DMS 273 (cell line): ENCODE results near the gene MOCS3.

Experiments
- DNase-seq: peaks from one replicate; lab custom pipeline; 2025; ENCODE audit not compliant: unreplicated experiment; lab: John Stamatoyannopoulos, UW

MOCS3 gene

DNA sequence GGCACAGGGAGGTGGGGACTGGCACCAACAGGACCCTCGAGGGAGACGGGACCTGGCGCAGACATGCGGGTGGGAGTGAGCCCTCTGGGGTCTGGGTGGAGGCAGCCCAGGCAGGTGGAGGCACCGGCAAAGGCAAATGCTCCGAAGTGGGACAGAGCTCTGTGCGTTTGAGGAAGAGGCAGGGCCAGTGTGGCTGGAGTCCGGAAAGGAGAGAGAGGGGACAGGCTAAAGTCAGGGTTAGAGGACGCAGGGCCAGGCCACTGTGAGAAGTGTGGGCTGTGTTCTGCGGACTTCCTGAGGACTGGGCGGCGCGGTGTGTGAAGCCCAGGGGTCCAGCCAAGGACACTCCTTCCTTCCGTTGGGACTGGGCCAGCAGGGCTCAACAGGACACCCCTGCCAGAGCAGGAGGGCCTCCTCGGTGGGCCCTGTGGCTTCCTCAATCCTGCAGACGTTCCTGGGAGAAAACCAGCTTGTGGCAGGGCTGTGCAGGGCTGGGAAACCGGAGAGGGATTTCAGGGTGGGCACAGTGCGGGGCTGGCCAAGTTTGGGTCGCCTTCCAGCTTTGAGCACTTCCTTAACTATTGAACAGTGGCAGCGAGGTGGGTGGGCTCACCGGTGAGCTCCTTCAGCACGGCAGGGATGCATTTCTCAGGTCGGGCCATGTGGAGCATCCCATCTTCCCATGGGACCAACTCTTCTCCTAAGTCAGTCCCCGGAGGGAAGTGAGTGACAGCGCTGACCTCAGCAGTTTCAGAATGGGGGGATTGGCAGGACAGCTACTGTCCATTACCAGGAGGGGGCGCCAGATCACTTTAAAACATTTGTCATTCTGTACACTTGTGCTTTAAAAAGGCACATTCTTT lies 22.5 kb downstream of the MOCS3 start:
- peak; percentile 85 for DNase-seq

DNA sequence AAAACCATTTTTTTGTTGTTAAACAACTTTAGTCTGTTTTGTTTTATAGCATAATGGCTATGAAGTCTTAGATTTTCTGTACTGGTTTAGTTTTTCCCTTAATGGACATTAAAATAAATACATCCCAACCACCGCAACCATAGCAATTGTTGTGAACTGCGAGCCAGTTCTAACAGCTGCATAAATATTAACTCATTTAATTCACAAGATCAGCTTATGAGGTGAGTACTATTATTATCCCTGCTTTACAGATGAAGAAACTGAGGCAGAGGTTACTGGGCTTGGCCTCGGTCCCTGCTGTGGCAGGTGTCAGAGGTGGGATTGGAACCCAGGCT lies 23.1 kb downstream of the MOCS3 start:
- DNase-seq: no peak

DNA sequence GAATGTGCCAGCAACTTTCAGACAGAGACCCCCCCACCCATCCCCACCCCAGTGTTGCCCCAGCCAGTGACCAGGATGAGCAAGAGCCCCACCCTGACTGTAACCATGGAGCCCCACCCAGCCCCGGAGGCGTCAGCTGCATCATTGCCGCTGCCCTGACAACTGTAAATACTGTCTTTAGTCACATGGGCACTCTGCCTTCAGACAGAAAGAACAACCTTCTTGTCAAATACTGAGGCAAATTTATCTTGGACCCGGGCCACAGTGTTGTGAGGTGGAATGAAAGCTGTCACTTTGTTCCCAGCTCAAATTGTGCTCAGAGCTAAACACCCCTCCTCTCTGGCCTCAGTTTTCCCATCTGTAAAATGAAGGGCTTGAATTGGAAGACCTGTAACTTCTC lies 23.7 kb downstream of the MOCS3 start:
- DNase-seq: peak; percentile 25

- DNase-seq: no peak
These were observed 24.7 kb downstream of the MOCS3 start for GRCh38 chr20:50983321-50983720.

DNA sequence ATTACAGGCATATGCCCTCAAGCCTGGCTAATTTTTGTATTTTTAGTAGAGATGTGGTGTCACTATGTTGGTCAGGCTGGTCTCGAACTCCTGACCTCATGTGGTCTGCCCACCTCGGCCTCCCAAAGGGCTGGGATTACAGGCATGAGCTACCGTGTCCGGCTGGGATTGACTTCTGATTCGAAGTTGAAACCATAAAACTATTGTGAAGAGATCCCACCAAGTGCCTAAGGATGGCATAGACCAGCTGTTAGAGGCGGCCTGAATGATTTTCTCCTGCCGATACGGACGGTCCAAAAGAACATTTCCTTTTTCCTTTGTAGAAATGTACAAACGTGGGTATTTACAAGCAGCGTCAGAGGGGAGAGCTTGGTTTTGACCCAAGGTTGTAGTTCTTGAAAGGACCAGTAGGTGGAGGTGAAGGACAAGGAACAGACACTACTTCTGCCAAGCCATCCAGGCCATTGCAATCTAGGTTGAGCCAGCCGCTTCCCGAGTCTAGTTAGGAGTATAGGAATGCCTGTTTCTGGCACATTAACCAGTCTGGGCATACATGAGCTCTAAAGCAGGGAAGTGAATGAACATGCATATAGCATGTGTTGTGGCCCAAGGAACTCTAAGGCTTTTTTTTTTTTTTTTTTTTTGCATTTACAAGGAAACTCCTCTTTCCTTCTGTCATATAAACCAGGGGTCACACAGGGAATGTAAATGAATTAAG lies 29.0 kb downstream of the MOCS3 start:
- peak; percentile 94 for DNase-seq

GRCh38 chr20:50991076-50991475 lies 32.5 kb downstream of the MOCS3 start:
- DNase-seq: no peak

- no peak for DNase-seq
These were observed 33.7 kb downstream of the MOCS3 start for GRCh38 chr20:50992336-50992732.

- peak; percentile 76 for DNase-seq
These were observed 34.3 kb downstream of the MOCS3 start for GRCh38 chr20:50992733-50993457.

GRCh38 chr20:50993876-50994275 lies 35.3 kb downstream of the MOCS3 start:
- DNase-seq: no peak

DNA sequence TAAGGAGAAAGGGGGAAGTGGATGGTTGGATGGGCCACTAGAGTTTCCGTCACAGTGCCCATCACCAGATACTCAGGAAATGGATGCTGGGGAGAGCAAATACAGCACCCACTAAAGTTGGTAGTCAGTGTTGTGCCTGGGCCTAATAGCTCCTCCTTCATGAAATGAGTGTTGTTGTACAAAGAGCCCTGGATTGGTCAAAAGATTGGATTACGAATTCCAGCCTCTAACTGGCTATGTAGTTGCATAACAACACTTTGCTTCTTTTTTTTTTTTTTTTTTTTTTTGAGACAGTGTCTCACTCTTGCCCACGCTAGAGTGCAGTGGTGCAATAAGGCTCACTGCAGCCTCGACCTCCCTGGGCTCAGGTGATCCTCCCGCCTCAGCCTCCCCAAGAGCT lies 36.9 kb downstream of the MOCS3 start:
- no peak for DNase-seq

- DNase-seq: peak; percentile 55
These were observed 38.6 kb downstream of the MOCS3 start for GRCh38 chr20:50996901-50997865.

- no peak for DNase-seq
These were observed 40.7 kb downstream of the MOCS3 start for GRCh38 chr20:50999355-50999754.

DNA sequence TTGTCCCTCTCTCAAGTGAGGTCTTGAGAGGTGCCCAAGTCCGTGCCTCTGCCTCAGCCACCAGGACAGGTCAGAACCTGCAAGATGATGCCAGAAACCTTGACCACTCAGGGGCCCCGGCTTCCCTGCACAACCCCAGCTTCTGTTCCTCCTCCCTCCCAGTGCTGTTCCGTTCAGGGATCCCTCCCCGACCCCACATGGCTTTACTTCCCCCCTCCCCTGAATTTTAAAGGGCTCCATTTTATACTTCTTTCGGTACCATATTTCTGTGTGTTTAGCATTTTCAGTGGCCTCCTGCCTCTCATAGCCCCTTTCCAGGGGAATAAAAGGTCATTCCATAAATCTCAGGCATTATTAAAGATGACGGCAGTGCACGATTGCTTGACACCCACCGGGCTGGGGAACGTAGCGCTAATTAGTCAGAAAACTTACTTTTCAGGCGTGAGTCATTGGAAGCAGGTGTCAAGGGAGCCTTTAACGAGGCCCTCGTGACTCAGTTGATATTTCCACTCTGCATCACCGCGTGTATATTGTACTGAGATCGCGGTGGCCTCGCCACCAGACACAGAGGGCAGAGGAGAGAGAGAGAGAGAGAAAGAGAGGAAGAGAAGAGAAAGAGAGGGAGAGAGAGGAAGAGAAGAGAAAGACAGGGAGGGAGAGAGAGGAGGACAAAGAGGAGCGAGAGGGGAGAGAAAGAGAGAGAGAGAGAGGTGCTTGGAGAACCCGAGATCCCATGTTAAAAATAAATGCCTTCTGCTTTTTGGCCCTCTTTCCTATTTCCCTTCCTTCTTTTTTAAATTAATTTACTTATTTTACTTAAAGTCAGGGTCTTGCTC lies 43.0 kb downstream of the MOCS3 start:
- no peak for DNase-seq

GRCh38 chr20:51002633-51003032 lies 44.0 kb downstream of the MOCS3 start:
- no peak for DNase-seq

DNA sequence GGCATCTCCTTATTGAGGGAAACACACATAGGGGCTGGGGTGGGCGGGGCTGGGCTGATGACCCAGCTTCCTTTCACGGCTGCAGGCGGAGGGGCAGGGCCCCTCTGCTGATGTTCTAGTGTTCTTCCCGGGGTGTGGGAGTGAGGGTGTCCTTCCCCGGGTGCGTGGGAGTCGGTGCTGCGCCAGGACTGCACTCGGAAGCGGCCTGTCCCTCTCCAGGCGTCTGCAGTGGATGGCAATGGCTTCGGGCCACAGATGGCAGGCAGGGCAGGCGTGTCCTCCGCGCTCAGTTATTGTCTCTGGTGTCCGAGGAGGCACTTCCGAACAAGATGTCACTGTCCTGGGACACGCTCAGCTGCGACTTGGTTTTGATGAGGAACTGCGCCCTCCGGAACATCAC lies 45.1 kb downstream of the MOCS3 start:
- no peak for DNase-seq

DNA sequence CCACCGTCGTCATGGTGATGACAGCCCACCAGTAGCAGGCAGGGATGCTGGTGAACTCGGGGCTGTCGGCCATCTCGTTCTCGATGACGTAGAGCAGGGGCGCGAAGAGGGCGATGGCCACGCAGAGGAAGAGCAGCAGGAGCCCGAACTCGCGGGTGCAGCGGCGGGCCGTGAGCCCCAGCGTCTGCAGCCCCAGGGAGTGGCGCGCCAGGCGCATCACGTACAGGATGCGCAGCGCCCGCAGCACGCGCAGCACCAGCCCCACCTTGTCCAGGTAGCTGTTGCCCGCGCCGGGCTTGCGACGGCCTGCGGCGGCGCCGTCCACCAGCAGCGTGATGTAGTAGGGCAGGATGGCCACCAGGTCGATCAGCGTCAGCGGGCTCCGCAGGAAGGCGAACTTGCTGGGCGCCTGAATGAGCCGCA lies 45.7 kb downstream of the MOCS3 start:
- DNase-seq: no peak

DNA sequence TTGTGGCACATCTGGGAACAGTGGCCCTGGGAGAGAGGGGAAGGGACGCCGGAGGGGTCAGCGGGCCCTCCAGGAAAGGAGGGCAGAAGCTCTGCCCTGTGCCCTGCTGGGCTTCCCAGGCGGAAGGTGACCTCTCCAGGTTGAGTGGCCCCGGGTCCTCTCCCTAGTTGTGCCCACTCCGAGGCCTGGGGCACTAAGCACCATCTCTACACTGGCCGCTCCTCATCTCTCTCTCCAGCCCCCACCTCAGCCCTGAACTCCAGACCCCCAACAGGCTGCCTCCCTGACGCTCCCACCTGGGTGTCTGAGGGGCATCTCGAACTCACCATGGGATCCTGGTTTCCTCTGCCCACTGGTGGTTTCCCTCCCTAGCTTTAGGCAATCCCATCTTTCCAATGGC lies 46.2 kb downstream of the MOCS3 start:
- DNase-seq: no peak

DNA sequence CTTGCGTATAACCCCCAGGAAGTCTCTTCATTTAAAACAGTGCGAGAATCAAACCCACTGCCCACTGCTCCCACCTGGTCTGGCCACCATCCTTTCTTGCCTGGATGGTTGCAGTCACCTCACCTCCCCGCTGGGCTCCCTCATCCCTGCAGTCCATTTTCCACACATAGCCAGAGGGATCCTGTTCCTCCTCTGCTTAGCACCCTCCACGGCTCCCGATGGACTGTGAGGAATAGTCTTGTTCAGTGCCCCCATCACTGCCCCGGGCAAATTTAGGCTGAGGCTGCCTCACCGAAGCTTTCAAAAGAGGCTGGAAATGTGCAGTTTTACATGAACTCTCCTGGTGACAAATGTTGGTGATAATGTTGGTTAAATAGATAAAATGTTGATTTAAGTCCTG lies 46.6 kb downstream of the MOCS3 start:
- DNase-seq: no peak

GRCh38 chr20:51008718-51009117 lies 50.1 kb downstream of the MOCS3 start:
- no peak for DNase-seq
